Activated B cell treated with CpG ODN at 0.5 μM for 24 hours (primary cell): ENCODE results near the gene TAF4. TPM values are rescaled to one million over a fixed set of nuclear protein-coding genes. Genes with fewer than 3 reads are reported as not detected.

Experiments
- ATAC-seq: fragments of 200-7000 bp; cut with Tn5 transposase; one replicate; pipeline ENCODE4 v1.10.0; 2021; ENCODE audit warnings: low read depth, mild to moderate bottlenecking, moderate library complexity
- CTCF ChIA-PET: fragments of 350-600 bp; sonication (Branson Sonifier 250); formaldehyde crosslinking; loops from one replicate; lab custom pipeline; 2021; ENCODE audit warnings: antibody characterized with exemption; lab: Charles Lee
- POLR2A ChIA-PET: fragments of 350-600 bp; sonication (Branson Sonifier 250); formaldehyde crosslinking; loops from one replicate; lab custom pipeline; 2021; ENCODE audit warnings: antibody characterized with exemption; lab: Charles Lee
- DNase-seq: peaks from one replicate; pipeline ENCODE4 v3.0.0; 2022
- H3K27ac Mint-ChIP-seq: one replicate; pipeline ENCODE4 v1.8.0; 2020; ENCODE audit warnings: mixed read lengths
- H3K27me3 Mint-ChIP-seq: one replicate; pipeline ENCODE4 v1.8.0; 2021; ENCODE audit warnings: mixed read lengths
- H3K36me3 Mint-ChIP-seq: one replicate; pipeline ENCODE4 v1.8.0; 2021; ENCODE audit warnings: low read depth, mixed read lengths
- H3K4me1 Mint-ChIP-seq: one replicate; pipeline ENCODE4 v1.8.0; 2021; ENCODE audit warnings: mixed read lengths
- H3K4me3 Mint-ChIP-seq: one replicate; pipeline ENCODE4 v1.8.0; 2020; ENCODE audit warnings: mild to moderate bottlenecking, mixed read lengths
- H3K9me3 Mint-ChIP-seq: one replicate; pipeline ENCODE4 v1.8.0; 2020; ENCODE audit warnings: mixed read lengths
- CTCF ChIP-seq: fragments of 200-600 bp; IDR thresholded peaks from one replicate; pipeline ENCODE4 v1.8.0; 2022; ENCODE audit warnings: antibody characterized with exemption, mild to moderate bottlenecking
- intact Hi-C: fragments of 100-400 bp; cut with micrococcal nuclease; formaldehyde crosslinking; loops from one replicate; pipeline ENCODE4 v1.15.1; 2024
- total RNA-seq: library from RNA; stranded (reverse); gene quantifications from 2 replicates; pipeline ENCODE4 v1.2.3, GENCODE V29; 2022

Gene TAF4
- total RNA-seq, 1 donor from 2014 or later: 26.9 TPM

DNA sequence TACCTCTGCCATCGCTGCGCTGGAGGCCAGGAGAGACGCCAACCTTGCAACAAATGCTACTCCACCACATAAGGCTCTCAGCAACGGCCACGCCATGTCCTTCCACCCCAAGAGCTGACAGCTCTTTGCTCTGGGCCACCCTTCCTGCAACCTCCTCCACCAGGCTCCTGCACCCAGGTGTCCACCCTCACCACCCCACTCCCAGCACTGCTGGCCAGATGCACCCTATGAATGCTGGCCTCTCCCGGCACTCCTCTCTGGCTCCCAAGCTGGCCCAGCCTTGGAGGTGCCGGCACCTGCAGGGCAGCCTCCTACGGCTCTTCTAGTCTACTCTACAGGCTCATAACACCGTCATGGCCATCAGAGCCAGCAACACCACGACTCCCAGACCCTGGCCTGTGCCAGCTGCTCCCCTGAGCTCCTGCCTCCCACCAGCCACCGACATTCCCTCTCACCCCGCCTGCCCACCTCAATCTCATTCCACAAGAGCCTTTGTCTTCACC is 11.2 kb downstream of the TAF4 start:
- ChIA-PET CTCF (no interaction called here), POLR2A (interaction anchor here (1.2 kb wide), 1 partner anchor 12 kb away, joined by 4 read pairs; no protein-coding TSS in a partner anchor)
- no peaks in the 10 kb centered on the region for H3K27me3 Mint-ChIP-seq
- H3K4me1 Mint-ChIP-seq: peaks cover 50% of the 10 kb centered on the region
- ATAC-seq (no peak), DNase-seq (no peak)
- intact Hi-C loops: no loop called here
- H3K27ac Mint-ChIP-seq: no peak overlapping the region
- peaks cover 9% of the 10 kb centered on the region for H3K36me3 Mint-ChIP-seq
- no peak overlapping the region for H3K4me3 Mint-ChIP-seq
- no peaks in the 10 kb centered on the region for H3K9me3 Mint-ChIP-seq
- no peak for TF ChIP-seq CTCF

DNA sequence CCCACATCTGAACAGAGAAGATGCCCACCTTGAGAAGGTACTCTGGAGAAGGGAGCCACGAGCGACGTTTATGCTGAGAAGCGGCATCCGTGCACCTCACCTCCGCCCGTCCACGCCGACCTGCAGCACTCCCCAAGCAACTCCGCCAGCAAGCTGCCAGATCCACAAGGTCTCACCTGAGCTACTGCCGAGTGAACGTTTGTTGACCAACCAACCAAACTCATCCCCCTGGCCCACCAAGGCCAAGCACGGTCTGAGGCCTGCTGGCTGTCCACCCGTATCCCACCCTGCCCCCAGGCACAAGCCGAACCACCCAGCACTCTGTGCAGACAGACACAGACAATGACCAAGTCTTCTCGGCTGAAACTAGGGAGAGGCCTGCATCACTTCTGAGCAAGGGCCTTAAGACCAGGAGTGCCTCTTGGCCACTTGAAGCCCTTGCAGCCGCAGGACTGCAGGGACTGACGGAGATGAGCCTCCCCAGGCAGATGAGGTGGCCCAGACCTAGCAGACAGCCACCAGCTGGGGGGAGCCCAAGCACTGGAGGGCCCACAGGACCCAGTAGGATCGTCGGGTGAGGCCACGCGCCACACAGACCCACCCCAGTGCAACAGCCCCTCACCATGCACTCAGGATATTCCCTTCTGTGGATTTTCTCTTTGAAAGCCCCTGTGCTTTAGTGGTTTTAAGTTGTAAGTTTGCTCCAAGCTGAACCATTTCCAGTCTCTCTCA is 12.1 kb downstream of the TAF4 start:
- peaks cover 9% of the 10 kb centered on the region for H3K36me3 Mint-ChIP-seq
- no peak for ATAC-seq
- peaks cover 49% of the 10 kb centered on the region for H3K4me1 Mint-ChIP-seq
- ChIA-PET POLR2A (interaction anchor here (1.2 kb wide), 1 partner anchor 13 kb away, joined by 4 read pairs; no protein-coding TSS in a partner anchor), CTCF (no interaction called here)
- no peak overlapping the region for H3K4me3 Mint-ChIP-seq
- H3K9me3 Mint-ChIP-seq: no peaks in the 10 kb centered on the region
- no peaks in the 10 kb centered on the region for H3K27me3 Mint-ChIP-seq
- no peak for TF ChIP-seq CTCF
- DNase-seq: no peak
- intact Hi-C loops: no loop called here
- H3K27ac Mint-ChIP-seq: no peak overlapping the region

DNA sequence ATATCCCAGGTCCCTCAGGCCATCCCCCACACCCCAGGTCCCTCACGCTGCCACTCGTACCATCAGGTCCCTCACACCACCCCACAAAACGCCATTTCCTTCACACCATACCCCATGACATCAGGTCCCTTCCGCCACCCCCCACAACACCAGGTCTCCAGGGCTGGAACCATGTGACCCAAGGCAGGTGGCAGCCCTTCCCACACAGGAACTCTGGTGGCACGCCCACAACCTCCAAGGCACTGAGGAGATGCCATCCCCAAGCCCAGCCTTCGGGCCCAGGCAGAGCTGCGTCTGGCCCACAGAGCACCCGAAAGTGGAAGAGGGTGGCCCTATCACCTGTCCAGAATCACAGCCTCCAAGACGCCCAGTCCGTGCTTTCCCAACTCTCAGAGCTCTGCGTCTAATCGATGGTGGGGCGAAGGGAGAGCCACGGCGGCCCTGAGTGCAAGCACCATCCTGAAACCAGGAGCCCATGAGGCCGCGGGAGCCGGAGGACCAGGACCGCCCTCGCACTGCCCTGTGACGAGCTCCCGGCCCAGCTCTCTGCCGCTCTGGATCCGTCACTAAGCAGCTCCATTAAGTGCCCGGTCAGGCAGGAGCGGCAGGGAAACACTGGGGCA is 12.7 kb downstream of the TAF4 start:
- DNase-seq (no peak), ATAC-seq (no peak)
- CTCF ChIA-PET: no interaction called here
- intact Hi-C loops: no loop called here
- no peak overlapping the region for H3K27ac Mint-ChIP-seq
- POLR2A ChIA-PET: no interaction called here
- peaks cover 9% of the 10 kb centered on the region for H3K36me3 Mint-ChIP-seq
- peaks cover 49% of the 10 kb centered on the region for H3K4me1 Mint-ChIP-seq
- H3K27me3 Mint-ChIP-seq: no peaks in the 10 kb centered on the region
- no peak overlapping the region for H3K4me3 Mint-ChIP-seq
- TF ChIP-seq CTCF: no peak
- no peaks in the 10 kb centered on the region for H3K9me3 Mint-ChIP-seq

DNA sequence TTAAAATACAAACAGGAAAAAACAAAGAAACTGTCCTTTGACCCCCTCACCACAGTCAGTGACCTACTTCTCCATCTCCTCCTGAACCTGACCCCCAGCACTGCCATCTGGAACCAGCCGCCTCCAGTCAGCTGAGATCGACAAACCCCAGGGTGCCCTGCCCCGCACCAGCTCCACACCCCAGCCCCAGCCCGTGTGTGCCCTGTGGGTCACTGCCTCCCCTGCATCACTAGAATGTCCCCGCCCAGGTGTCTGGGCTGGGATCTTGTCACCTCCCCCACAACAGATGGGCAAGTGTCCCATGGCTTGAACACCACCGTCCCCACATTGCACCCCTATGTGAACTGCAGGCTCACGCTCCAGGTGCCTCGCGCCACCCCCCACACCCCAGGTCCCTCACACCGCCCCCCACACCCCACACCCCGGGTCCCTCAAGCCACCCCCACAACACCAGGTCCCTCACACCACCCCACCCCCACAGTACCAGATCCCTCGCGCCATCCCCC is 13.3 kb downstream of the TAF4 start:
- ChIA-PET CTCF (no interaction called here), POLR2A (no interaction called here)
- ATAC-seq (no peak), DNase-seq (no peak)
- no peak for TF ChIP-seq CTCF
- Mint-ChIP-seq H3K4me1 (peaks cover 49% of the 10 kb centered on the region), H3K27ac (no peak overlapping the region), H3K4me3 (no peak overlapping the region), H3K9me3 (no peaks in the 10 kb centered on the region), H3K36me3 (peaks cover 9% of the 10 kb centered on the region), H3K27me3 (no peaks in the 10 kb centered on the region)
- intact Hi-C loops: no loop called here

DNA sequence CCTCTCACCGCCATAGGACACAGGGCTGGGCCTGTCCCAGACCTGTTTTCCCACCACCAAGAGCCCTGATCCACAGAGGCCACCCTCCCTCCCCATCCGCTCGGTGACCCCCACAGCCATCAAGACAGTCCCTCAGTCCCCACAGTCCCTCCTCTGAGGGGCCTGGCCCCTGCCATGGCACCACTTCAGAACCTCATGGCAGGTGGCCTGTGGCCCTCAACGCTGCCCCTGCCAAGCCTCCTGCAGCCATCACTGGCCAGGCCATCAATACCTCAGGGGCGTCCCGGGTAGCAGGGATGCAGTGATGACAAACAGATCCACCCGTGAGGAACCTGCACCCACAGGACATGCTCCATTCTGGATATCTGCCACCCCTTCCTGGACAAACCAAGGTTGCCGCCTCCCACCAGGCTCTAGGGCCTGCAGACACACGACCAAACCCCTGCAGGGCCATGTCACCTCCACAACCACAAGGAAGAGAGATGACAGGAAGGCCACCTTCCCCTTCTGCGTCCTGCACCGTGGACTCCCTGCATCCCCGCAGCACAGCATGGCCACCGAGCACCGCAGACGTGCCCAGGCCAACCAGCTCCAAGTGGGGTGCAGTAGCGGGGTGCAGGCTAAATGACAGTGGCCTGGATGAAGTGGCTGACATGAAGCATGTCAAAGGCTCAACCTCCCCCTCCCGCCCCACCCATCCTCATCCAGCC is 14.0 kb downstream of the TAF4 start:
- Mint-ChIP-seq H3K36me3 (peaks cover 9% of the 10 kb centered on the region), H3K9me3 (no peaks in the 10 kb centered on the region), H3K4me3 (no peak overlapping the region), H3K27ac (no peak overlapping the region), H3K27me3 (no peaks in the 10 kb centered on the region), H3K4me1 (peaks cover 47% of the 10 kb centered on the region)
- ATAC-seq: no peak
- DNase-seq: no peak
- intact Hi-C loops: no loop called here
- no peak for TF ChIP-seq CTCF
- POLR2A ChIA-PET: no interaction called here
- CTCF ChIA-PET: no interaction called here
